K562 (cell line): ENCODE measurements around the gene C1QTNF5. TPM values are rescaled to one million over a fixed set of nuclear protein-coding genes. Genes with fewer than 3 reads are reported as not detected.

Experiments used
- C11orf30 ChIP-seq: fragments of 450-650 bp; IDR thresholded peaks from 2 replicates; pipeline ENCODE4 v1.6.1; 2016; ENCODE audit warnings: low read depth, mild to moderate bottlenecking
- CBFA2T2 ChIP-seq: fragments of 450-650 bp; conservative IDR thresholded peaks from 2 replicates; pipeline ENCODE4 v1.6.1; 2017; ENCODE audit warnings: mild to moderate bottlenecking
- CHCHD3 ChIP-seq: fragments of 250-450 bp; sonication (Bioruptor Pico); IDR thresholded peaks from 2 replicates; pipeline ENCODE4 v2.1.2; 2022; ENCODE audit warnings: mild to moderate bottlenecking
- ESRRB ChIP-seq: fragments of 250-450 bp; sonication (Bioruptor Pico); IDR thresholded peaks from 2 replicates; pipeline ENCODE4 v1.5.0; 2020; ENCODE audit warnings: mild to moderate bottlenecking, moderate library complexity, borderline replicate concordance
- ETV6 ChIP-seq, 3 experiments: fragments of 150-350 bp in 1 of 3; sonication (generic) in 1 of 3; formaldehyde crosslinking in 1 of 3; IDR thresholded peaks; 2 replicates each; pipeline versions ENCODE4 v1.6.1 to v1.8.0; 2014 to 2022; ENCODE audit warnings: borderline replicate concordance in 2 of 3, low read depth in 2 of 3, antibody characterized with exemption in 1 of 3, low read length in 1 of 3, mild to moderate bottlenecking in 1 of 3, missing genetic modification reagents in 1 of 3
- GTF2E2 ChIP-seq: fragments of 200-800 bp; sonication (Bioruptor generic); IDR thresholded peaks from 2 replicates; pipeline ENCODE4 v1.6.1; 2016; ENCODE audit warnings: missing genetic modification characterization, missing compliant biosample characterization
- HSF4 ChIP-seq: fragments of 250-450 bp; sonication (Bioruptor Pico); IDR thresholded peaks from 2 replicates; pipeline ENCODE4 v2.1.2; 2022; ENCODE audit warnings: mild to moderate bottlenecking, moderate library complexity, borderline replicate concordance
- NFE2 ChIP-seq: IDR thresholded peaks from 2 replicates; pipeline ENCODE4 v1.6.1; 2014; ENCODE audit warnings: antibody characterized with exemption, low read depth
- RBM17 ChIP-seq: fragments of 200-400 bp; formaldehyde crosslinking; IDR thresholded peaks from 2 replicates; pipeline ENCODE4 v1.6.1; 2017; ENCODE audit warnings: low read depth, mild to moderate bottlenecking, low read length, borderline replicate concordance
- SIN3B ChIP-seq: fragments of 450-650 bp; IDR thresholded peaks from 2 replicates; pipeline ENCODE4 v1.6.1; 2017; ENCODE audit warnings: low read depth, mild to moderate bottlenecking, moderate library complexity
- SMAD2 ChIP-seq: fragments of 150-350 bp; IDR thresholded peaks from 2 replicates; pipeline ENCODE4 v1.6.1; 2014; ENCODE audit warnings: low read depth, mild to moderate bottlenecking, low read length
- TARDBP ChIP-seq: fragments of 450-650 bp; IDR thresholded peaks from 2 replicates; pipeline ENCODE4 v1.6.1; 2016
- TFAM ChIP-seq: fragments of 250-450 bp; sonication (Bioruptor Pico); conservative IDR thresholded peaks from 2 replicates; pipeline ENCODE4 v1.5.0; 2021; ENCODE audit warnings: mild to moderate bottlenecking, moderate library complexity
- U2AF1 ChIP-seq: fragments of 200-400 bp; formaldehyde crosslinking; optimal IDR thresholded peaks from 2 replicates; pipeline ENCODE3; 2017; ENCODE audit warnings: mild to moderate bottlenecking, low read depth, low read length, moderate library complexity
- ZFX ChIP-seq: sonication (generic); formaldehyde crosslinking; IDR thresholded peaks from 2 replicates; pipeline ENCODE4 v1.8.0; 2022; ENCODE audit warnings: mild to moderate bottlenecking, missing genetic modification reagents, moderate library complexity
- ZNF217 ChIP-seq: sonication (generic); formaldehyde crosslinking; IDR thresholded peaks from 2 replicates; pipeline ENCODE4 v1.8.0; 2022; ENCODE audit warnings: mild to moderate bottlenecking, missing genetic modification reagents
- ZNF695 ChIP-seq: fragments of 450-650 bp; formaldehyde crosslinking; IDR thresholded peaks from 2 replicates; pipeline ENCODE4 v1.4.0; 2020; ENCODE audit warnings: mild to moderate bottlenecking, moderate library complexity
- ZNF740 ChIP-seq, 3 experiments: fragments of 200-800 bp in 1 of 3; sonication (Bioruptor generic) in 1 of 3; sonication (generic) in 1 of 3; formaldehyde crosslinking in 1 of 3; IDR thresholded peaks; 2 replicates each; pipeline versions ENCODE4 v1.6.1 to v1.8.0; 2016 to 2022; ENCODE audit warnings: mild to moderate bottlenecking in 2 of 3, missing compliant biosample characterization in 2 of 3, missing genetic modification characterization in 2 of 3, missing genetic modification reagents in 1 of 3
- polyA plus RNA-seq, 8 experiments: library from polyadenylated mRNA; depleted of rRNA in 4 of 8; stranded (reverse) in 5 of 8; unstranded in 3 of 8; fragments of >200 nt; fragmentation: Nextera tagmentation in 2 of 8; fragmentation: Illumina TruSeq in 1 of 8; extraction: Ambion mirVana in 2 of 8; extraction: Trizol in 1 of 8; gene quantifications; 2 replicates each; pipeline versions ENCODE4 v1.2.1 to v1.2.3, GENCODE V29; 2011 to 2014; ENCODE audit warnings: inconsistent platforms in 1 of 8, missing spikeins in 1 of 8
- total RNA-seq, 7 experiments: library from RNA; depleted of rRNA in 6 of 7; stranded (reverse); fragments of >200 nt in 6 of 7; fragmentation: Illumina TruSeq in 2 of 7; extraction: Trizol in 2 of 7; gene quantifications; 2 replicates each; pipeline versions ENCODE4 v1.2.1 to v1.2.3, GENCODE V29; 2011 to 2021; ENCODE audit warnings: low replicate concordance in 1 of 7
- TF ChIP-seq, protein P1 (sequence below): fragments of 450-650 bp; IDR thresholded peaks from 2 replicates; pipeline ENCODE4 v1.6.1; 2016; ENCODE audit warnings: mild to moderate bottlenecking
- TF ChIP-seq, protein P2 (sequence below): fragments of 450-650 bp; formaldehyde crosslinking; IDR thresholded peaks from 2 replicates; pipeline ENCODE4 v1.4.0; 2022; ENCODE audit warnings: missing genetic modification characterization
- TF ChIP-seq, protein P3 (sequence below): fragments of 250-450 bp; sonication (Bioruptor Pico); IDR thresholded peaks from 2 replicates; pipeline ENCODE4 v1.5.0; 2022; ENCODE audit warnings: mild to moderate bottlenecking

Gene C1QTNF5
- total and polyA plus RNA-seq, 9 of the 15 experiments (the other 6 are each of a cell fraction or from before 2014, with no cell fraction given), result 0.07 to 0.76 (median 0.24) TPM; not detected in 1

- TF ChIP-seq GTF2E2 (tag) (no peak), ZNF695 (CRISPR knock-in tag) (no peak), NFE2 (no peak), ESRRB (CRISPR knock-in tag) (no peak), CBFA2T2 (no peak), SIN3B (no peak), C11orf30 (no peak), ETV6 (IDR thresholded peaks at IDR 0.05; ENCODE audit: borderline replicate concordance in 1 of 2, low read depth in 2 of 2, low read length in 1 of 2) (no peak), ETV6 (CRISPR knock-in tag; IDR thresholded peaks at IDR 0.05; ENCODE audit: borderline replicate concordance) (no peak), HSF4 (CRISPR knock-in tag) (no peak), RBM17 (no peak), TFAM (CRISPR knock-in tag) (no peak), SMAD2 (no peak), ZNF740 (CRISPR knock-in tag; IDR thresholded peaks at IDR 0.05) (no peak), ZNF740 (tag; IDR thresholded peaks at IDR 0.05) (peak in 1 of 2 experiments; percentile 87; a peak in 2 of 4 replicates), TARDBP (no peak), ZNF217 (CRISPR knock-in tag) (no peak), ZFX (CRISPR knock-in tag) (no peak), CHCHD3 (no peak), U2AF1 (no peak)
- TF ChIP-seq, protein P1, sequence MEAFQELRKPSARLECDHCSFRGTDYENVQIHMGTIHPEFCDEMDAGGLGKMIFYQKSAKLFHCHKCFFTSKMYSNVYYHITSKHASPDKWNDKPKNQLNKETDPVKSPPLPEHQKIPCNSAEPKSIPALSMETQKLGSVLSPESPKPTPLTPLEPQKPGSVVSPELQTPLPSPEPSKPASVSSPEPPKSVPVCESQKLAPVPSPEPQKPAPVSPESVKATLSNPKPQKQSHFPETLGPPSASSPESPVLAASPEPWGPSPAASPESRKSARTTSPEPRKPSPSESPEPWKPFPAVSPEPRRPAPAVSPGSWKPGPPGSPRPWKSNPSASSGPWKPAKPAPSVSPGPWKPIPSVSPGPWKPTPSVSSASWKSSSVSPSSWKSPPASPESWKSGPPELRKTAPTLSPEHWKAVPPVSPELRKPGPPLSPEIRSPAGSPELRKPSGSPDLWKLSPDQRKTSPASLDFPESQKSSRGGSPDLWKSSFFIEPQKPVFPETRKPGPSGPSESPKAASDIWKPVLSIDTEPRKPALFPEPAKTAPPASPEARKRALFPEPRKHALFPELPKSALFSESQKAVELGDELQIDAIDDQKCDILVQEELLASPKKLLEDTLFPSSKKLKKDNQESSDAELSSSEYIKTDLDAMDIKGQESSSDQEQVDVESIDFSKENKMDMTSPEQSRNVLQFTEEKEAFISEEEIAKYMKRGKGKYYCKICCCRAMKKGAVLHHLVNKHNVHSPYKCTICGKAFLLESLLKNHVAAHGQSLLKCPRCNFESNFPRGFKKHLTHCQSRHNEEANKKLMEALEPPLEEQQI, result no peak
- TF ChIP-seq, protein P2, sequence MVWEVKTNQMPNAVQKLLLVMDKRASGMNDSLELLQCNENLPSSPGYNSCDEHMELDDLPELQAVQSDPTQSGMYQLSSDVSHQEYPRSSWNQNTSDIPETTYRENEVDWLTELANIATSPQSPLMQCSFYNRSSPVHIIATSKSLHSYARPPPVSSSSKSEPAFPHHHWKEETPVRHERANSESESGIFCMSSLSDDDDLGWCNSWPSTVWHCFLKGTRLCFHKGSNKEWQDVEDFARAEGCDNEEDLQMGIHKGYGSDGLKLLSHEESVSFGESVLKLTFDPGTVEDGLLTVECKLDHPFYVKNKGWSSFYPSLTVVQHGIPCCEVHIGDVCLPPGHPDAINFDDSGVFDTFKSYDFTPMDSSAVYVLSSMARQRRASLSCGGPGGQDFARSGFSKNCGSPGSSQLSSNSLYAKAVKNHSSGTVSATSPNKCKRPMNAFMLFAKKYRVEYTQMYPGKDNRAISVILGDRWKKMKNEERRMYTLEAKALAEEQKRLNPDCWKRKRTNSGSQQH (CRISPR knock-in tag), result no peak
- TF ChIP-seq, protein P3, sequence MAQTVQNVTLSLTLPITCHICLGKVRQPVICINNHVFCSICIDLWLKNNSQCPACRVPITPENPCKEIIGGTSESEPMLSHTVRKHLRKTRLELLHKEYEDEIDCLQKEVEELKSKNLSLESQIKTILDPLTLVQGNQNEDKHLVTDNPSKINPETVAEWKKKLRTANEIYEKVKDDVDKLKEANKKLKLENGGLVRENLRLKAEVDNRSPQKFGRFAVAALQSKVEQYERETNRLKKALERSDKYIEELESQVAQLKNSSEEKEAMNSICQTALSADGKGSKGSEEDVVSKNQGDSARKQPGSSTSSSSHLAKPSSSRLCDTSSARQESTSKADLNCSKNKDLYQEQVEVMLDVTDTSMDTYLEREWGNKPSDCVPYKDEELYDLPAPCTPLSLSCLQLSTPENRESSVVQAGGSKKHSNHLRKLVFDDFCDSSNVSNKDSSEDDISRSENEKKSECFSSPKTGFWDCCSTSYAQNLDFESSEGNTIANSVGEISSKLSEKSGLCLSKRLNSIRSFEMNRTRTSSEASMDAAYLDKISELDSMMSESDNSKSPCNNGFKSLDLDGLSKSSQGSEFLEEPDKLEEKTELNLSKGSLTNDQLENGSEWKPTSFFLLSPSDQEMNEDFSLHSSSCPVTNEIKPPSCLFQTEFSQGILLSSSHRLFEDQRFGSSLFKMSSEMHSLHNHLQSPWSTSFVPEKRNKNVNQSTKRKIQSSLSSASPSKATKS (CRISPR knock-in tag), result no peak
Measured at GRCh38 chr11:119338318-119338890, 2.3 kb downstream of the C1QTNF5 start (continued).
